GM10266 (cell line): Measurements from ENCODE around the gene AGBL5.

Source experiments
- DNase-seq: peaks from one replicate; pipeline ENCODE4 v3.0.0; 2012; ENCODE audit errors: extremely low spot score
- TF ChIP-seq, protein P1 (sequence below): IDR thresholded peaks from 2 replicates; pipeline ENCODE4 v1.5.1; 2012; ENCODE audit warnings: mild to moderate bottlenecking, low read depth; ENCODE audit not compliant: control insufficient read depth, insufficient read depth; ENCODE audit errors: missing control alignments

Gene AGBL5

DNA sequence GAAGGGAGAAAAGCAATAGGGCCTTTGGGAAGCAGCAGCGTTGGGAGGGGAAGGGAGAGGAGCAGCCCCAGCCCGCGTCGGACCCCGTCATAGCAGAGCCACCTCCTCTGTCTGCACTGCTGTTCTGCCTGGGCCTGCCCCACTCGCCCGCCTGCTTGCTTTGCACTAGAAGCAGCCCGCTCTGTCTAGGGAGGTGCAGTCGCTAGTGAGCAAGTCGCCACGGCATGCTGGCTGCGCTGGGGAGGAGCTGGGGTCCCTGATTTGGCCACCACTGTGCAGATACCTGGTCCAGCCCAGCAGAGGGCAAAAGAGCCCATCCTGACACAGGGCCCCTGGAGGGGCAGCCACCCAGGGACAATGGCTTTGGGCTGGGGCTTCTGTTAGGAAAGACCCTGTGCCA, 26.7 kb upstream of the AGBL5 start:
- TF ChIP-seq, protein P1, sequence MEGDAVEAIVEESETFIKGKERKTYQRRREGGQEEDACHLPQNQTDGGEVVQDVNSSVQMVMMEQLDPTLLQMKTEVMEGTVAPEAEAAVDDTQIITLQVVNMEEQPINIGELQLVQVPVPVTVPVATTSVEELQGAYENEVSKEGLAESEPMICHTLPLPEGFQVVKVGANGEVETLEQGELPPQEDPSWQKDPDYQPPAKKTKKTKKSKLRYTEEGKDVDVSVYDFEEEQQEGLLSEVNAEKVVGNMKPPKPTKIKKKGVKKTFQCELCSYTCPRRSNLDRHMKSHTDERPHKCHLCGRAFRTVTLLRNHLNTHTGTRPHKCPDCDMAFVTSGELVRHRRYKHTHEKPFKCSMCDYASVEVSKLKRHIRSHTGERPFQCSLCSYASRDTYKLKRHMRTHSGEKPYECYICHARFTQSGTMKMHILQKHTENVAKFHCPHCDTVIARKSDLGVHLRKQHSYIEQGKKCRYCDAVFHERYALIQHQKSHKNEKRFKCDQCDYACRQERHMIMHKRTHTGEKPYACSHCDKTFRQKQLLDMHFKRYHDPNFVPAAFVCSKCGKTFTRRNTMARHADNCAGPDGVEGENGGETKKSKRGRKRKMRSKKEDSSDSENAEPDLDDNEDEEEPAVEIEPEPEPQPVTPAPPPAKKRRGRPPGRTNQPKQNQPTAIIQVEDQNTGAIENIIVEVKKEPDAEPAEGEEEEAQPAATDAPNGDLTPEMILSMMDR, result no peak
- no peak for DNase-seq

DNA sequence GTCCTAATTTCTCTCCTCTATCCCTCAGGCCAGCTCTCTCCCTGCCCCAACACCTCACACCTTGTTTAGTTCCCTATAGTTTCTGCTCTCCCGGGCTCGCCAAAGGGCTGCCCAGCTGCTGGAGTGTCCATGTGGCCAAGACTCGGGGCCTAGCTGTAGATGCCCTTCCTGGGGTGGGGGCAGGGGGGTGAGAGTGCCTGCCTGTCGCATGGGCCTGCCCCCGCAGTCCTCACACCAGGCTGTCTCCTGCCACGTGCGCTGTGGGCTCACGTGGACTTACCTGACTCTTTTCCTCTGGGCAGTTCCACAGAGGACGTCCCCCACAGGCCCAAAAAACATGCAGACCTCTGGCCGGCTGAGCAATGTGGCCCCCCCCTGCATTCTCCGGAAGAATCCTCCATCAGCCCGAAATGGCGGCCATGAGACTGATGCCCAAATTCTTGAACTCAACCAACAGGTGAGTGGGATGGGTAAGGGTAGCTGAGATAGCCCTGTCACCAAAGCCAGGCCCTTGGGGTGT, 26.1 kb upstream of the AGBL5 start:
- no peak for DNase-seq

DNA sequence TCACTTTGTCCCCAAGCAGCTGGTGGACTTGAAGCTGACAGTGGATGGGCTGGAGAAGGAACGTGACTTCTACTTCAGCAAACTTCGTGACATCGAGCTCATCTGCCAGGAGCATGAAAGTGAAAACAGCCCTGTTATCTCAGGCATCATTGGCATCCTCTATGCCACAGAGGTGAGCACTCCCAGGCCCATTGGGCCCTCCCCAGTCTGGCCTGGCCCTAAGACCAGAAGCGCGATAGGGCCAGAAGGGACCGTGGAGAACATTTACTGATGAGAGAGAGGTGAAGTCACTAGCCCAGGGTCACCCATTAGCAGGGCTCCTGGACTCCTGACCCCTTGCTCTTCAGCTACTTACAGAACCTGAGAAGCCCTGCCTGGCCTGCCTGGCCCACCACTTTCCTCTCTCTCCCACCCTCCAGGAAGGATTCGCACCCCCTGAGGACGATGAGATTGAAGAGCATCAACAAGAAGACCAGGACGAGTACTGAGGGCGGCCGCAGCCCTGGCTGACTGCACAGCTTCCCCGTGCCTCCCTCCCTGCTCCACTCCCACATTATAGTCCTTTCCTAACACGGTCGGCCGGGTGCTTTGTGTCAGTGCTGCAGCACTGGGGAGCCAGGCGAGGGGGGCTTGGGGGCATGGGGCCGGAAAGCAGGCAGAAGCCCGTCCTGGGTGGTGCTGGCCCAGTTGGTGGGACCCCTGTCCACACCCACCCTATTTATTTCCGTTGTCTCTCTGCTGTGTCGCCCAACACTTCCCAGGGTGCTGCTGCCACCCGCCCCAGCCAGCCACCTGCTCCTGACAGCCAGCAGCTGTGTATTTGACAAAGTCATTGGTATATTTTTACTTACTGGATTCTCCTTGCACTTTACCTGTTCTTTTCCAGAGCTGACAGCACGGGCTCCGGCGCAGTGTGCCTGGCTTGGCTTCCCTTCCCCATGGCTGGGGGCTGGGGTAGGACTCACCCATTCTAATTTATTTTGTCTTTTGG, 25.3 kb upstream of the AGBL5 start:
- TF ChIP-seq, protein P1, result no peak
- DNase-seq, result no peak

More for the DNA sequence above, 26.1 kb upstream of the AGBL5 start:
- TF ChIP-seq, protein P1, result no peak

DNA sequence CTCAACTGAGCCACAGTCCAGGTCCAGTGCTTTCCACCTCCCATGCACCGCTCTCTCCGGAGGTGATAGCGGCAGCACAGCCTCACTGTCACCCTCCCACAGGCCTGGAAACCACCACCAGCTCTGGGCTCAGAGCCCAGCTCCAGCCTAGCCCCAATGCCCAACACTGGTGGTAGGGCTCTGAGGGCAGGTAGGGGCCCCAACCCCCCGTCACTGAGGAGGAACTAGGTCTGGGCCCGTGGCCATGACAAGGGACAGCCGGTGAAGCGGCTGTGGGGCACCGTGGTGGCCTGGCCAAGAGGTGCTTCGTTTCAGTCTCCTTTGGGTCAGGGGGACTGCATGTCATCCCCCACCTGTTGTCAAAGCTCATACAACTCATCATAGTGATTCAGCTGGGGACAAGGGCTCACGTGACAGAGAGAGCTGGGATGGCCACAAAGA, 24.2 kb upstream of the AGBL5 start:
- TF ChIP-seq, protein P1, result no peak
- DNase-seq, result no peak

DNA sequence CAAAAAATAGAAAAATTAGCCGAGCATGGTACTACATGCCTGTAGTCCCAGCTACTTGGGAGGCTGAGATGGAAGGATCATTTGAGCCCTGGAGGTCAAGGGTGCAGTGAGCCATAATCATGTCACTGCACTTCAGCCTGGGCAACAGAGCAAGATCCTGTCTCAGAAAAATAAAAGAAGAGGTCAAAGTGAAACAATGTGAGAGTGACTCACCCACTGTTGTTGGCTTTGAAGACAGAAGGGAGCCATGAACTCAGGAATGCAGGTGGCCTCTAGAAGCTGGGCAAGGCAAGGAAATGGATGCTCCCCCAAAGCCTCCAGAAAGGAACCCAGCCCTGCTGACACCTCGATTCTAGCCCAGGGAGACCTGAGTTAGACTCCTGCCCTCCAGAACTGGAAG, 22.4 kb upstream of the AGBL5 start:
- TF ChIP-seq, protein P1, result no peak
- no peak for DNase-seq

DNA sequence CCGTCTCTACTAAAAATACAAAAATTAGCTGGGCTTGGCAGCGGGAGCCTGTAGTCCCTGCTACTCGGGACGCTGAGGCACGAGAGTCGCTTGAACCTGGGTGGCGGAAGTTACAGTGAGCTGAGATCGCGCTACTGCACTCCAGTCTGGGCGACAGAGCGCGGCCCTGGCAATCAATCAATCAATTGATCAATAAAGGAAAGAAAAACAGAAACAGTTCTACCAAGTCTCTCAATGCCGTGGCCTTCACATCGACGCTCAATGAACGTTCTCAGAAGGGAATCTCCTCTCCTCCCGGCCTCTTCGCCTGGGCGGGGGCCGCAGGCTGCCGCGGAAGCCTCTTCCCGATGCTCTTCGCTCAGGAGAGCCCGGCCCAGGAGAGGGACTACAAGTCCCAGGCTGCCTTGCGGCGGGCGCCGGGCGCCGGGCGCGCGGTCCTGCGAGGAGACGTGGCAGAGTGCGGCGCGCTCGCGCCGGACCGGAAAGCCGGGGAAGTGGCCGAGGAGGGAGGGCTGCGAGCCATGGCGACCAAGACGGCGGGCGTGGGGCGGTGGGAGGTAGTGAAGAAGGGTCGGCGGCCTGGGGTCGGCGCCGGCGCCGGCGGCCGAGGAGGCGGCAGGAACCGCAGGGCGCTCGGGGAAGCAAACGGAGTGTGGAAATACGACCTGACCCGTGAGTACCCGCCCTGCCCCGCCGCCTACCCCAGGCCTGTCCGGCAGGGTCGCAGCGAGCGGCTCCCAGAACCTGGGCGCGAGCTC, 18.8 kb upstream of the AGBL5 start, which contains the start of gene TMEM214:
Gene TMEM214, plus strand, starts transcription at position 471 of the 758 bp plus-strand sequence. Its CDS starts 51 bp downstream, at position 522.
- TF ChIP-seq, protein P1, result no peak
- peak; percentile 95 for DNase-seq
